GM06990 (cell line): ENCODE data around the gene PNPLA1.

Source experiments
- DNase-seq: peaks from one replicate; pipeline ENCODE4 v3.0.0-alpha.2; 2011; ENCODE audit not compliant: insufficient read length; ENCODE audit errors: extremely low read depth
- H3K27me3 ChIP-seq: replicated peaks from 2 replicates; pipeline ENCODE4 v1.6.0; 2011; ENCODE audit warnings: low read length; ENCODE audit not compliant: control insufficient read depth, insufficient read depth
- H3K36me3 ChIP-seq: 2 replicates; pipeline ENCODE4 v1.5.1; 2011; ENCODE audit warnings: low read length; ENCODE audit not compliant: control insufficient read depth, insufficient read depth
- H3K4me3 ChIP-seq: replicated peaks from 2 replicates; pipeline ENCODE4 v1.5.1; 2011; ENCODE audit warnings: low read depth, mild to moderate bottlenecking, control low read depth, low read length
- TF ChIP-seq, protein P1 (sequence below): IDR thresholded peaks from 2 replicates; pipeline ENCODE4 v1.5.1; 2011; ENCODE audit warnings: low read length, control low read depth, mild to moderate bottlenecking, inconsistent platforms; ENCODE audit not compliant: insufficient read depth, poor library complexity, severe bottlenecking

The PNPLA1 gene

DNA sequence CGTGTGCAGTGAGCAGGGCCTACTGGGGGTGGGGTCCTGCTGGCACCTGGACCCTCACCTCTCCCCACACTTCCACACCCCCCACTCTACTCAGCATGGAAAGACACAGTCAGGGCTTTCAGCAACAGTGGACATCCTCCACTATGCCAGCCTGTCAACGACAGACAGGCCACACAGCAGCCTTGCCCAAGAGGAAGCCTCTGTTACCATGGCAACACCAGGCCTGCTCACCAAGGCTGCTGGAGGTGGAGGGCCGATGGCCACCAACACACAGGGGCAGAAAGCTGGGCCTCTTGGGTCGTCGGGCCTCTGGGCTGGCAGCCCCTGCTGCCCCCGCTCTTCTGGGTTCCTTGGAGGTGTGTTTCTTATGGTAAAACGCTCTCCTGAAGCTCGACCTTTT, 53.2 kb downstream of the PNPLA1 start:
- Histone ChIP-seq H3K36me3 (no peaks in the 10 kb centered on the region), H3K27me3 (no peaks in the 10 kb centered on the region; the same call in 1 of the 2 replicates), H3K4me3 (no peak overlapping the region)
- DNase-seq = no peak
- TF ChIP-seq, protein P1, sequence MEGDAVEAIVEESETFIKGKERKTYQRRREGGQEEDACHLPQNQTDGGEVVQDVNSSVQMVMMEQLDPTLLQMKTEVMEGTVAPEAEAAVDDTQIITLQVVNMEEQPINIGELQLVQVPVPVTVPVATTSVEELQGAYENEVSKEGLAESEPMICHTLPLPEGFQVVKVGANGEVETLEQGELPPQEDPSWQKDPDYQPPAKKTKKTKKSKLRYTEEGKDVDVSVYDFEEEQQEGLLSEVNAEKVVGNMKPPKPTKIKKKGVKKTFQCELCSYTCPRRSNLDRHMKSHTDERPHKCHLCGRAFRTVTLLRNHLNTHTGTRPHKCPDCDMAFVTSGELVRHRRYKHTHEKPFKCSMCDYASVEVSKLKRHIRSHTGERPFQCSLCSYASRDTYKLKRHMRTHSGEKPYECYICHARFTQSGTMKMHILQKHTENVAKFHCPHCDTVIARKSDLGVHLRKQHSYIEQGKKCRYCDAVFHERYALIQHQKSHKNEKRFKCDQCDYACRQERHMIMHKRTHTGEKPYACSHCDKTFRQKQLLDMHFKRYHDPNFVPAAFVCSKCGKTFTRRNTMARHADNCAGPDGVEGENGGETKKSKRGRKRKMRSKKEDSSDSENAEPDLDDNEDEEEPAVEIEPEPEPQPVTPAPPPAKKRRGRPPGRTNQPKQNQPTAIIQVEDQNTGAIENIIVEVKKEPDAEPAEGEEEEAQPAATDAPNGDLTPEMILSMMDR = no peak

DNA sequence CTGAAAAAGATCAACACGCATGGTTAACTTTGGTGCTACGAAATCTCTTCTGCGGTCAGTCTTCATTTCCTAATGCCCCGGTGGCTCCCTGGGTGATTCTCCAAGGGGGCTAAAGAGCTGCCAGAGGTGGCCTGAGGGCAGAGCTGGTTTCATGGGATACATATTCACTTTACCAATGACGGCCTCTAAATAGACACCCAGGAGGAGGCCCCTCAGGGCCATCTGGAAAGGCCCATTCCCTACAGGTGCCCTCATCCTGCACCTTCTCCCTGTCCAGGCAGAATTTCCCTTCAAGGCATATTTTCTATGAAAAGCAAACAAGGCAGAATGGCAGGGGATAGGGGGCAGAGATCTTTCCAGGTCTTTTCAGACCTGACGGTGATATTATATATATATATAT, 54.3 kb downstream of the PNPLA1 start:
- TF ChIP-seq, protein P1 = no peak

DNA sequence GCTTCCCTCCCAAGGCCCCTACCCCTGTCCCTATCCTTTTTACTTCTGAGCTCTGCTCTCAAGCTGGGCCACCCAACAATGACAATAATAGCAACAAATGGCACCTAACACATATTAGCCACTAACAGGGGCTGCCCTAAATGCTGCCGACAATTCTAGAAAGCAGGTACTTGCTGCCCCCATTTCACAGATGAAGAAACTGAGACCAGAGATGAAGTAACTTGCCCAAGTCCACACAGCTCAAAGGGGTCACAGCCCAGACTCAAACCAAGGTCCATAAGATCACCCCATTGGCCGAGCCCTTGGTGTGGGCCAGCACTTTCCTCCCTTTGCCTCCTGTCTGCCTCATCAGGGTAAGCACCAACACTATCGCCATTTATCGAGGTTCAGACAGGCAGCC, 54.9 kb downstream of the PNPLA1 start:
- TF ChIP-seq, protein P1 = no peak
- Histone ChIP-seq H3K4me3 (no peak overlapping the region), H3K36me3 (no peaks in the 10 kb centered on the region), H3K27me3 (no peaks in the 10 kb centered on the region; the same call in 1 of the 2 replicates)
- no peak for DNase-seq

More for the DNA sequence above, 54.3 kb downstream of the PNPLA1 start:
- H3K27me3 ChIP-seq = no peaks in the 10 kb centered on the region; the same call in 1 of the 2 replicates
- no peak overlapping the region for H3K4me3 ChIP-seq
- no peak for DNase-seq
- no peaks in the 10 kb centered on the region for H3K36me3 ChIP-seq

DNA sequence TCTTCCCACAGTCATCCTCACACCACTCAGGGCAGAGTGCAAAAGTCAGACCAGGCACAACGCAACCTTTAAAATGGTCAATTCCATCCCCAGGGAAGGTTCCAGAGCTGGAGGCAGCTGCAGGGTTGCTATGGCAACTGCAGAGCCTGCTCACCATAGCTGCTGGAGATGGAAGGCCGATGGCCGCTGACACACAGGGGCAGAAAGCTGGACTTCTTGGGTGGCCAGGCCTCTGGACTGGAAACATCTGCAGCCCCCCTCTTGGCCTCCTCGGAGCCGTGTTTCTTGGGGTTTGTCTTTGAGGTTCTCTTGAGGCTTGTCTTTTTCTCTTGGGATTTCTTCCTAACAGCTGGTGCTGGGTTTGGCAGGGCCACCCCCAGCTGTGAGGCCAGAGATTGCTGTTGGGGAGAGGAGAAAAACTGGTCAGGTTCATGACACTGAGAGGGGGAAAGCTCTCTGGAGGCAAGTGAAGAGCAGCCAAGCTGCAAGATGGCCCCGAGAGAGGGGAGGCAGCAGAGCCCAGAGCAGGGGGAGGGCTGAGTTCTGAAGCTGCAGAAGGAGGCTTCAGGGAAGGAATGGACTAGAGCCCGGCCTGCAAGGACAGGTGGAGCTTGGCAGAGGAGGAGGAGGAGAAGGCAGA, 56.6 kb downstream of the PNPLA1 start:
- Histone ChIP-seq H3K27me3 (no peaks in the 10 kb centered on the region; the same call in 1 of the 2 replicates), H3K36me3 (no peaks in the 10 kb centered on the region), H3K4me3 (no peak overlapping the region)
- DNase-seq = no peak
- TF ChIP-seq, protein P1 = no peak

DNA sequence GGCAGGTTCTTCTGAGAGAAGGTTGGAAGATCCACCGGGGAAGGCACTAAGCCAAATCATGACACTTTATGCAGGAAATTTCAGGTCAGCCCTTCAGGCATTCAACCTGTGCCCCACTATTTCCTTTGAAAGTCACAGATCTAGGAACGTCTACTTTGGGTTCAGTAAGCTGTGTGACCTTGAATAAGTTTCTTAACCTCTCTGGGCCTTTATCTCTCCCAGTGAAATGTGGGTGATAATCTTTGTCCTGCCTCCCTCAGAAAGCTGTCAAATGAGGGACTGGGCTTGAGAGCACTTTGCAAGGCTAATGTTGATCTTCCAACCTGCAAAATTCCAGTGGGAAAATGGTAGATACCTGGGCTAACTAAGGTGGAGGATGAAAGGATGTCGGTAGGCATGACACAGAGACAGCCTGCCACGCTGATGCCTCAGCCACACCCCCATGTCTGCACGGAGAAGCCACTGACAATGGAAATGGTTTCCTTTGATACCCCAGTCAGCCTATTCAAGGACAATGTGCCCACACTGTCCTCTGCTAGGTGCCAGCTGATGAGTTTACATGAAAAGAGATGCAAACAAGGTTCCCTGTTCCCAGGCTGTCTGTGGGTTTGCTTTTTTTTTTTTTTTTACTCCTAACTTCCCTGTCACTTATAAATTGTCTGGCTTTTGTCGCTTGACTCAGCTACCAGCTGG, 57.5 kb downstream of the PNPLA1 start:
- no peaks in the 10 kb centered on the region for H3K36me3 ChIP-seq
- H3K4me3 ChIP-seq = no peak overlapping the region
- no peaks in the 10 kb centered on the region for H3K27me3 ChIP-seq
- TF ChIP-seq, protein P1 = no peak
- no peak for DNase-seq

DNA sequence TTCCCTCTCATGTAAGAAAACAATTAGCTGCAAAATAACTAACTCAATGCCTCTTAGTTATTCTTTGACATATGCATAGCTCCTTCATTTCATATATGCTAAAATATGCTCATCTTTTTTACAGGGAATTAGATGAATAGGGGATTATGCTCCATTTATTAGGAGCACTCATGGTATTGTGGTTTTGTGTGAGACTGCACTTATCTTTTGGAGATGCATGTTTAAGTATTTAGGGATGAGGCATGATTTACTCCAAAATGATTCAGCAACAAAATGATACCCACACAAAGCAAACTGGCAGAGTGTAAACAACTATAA, 58.0 kb downstream of the PNPLA1 start:
- Histone ChIP-seq H3K4me3 (no peak overlapping the region), H3K36me3 (no peaks in the 10 kb centered on the region), H3K27me3 (no peaks in the 10 kb centered on the region)
- TF ChIP-seq, protein P1 = no peak
- no peak for DNase-seq
